NCI-H345 (cell line): ENCODE data around the gene LSM6.

Source experiments
- DNase-seq: peaks from one replicate; lab custom pipeline; 2025; lab: John Stamatoyannopoulos, UW

The LSM6 gene

DNA sequence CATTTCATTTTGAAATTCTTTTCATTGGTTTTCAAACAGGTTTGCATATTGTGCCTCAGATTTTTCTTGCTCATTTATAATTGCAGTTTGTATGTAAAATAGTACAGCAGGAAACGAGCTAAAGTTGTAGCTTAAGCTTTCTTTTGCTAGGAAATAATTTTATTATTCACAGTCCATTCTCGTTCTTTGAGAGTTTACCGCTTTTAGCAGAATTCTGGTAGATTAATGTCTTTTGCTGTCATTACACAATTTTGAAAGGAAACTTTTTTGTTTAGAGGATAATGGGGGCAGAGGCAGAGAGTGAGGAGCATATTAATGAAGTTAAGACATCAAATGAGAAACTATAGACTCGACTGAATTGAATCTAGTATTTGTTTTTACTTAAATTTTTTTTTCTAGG is 10.5 kb downstream of the LSM6 start:
- no peak for DNase-seq

DNA sequence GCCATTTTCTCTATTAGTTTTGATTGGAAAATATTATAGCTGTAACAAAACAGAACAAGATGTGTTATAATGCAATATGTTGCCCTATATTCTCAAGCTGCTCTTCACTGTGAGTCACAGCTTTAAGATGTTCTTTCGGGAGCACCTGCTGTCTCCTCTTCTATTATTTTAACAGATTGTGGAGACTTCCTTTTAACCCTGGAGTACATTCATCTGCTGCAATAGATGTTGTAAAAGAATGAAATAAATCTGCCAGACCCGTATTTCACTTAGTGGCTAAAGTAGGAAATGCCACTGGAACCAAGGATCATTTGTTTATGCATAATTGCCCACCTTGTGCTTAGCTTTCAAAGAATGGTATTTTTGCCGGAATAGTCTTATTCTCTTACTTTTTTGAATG is 11.1 kb downstream of the LSM6 start:
- DNase-seq, result no peak

DNA sequence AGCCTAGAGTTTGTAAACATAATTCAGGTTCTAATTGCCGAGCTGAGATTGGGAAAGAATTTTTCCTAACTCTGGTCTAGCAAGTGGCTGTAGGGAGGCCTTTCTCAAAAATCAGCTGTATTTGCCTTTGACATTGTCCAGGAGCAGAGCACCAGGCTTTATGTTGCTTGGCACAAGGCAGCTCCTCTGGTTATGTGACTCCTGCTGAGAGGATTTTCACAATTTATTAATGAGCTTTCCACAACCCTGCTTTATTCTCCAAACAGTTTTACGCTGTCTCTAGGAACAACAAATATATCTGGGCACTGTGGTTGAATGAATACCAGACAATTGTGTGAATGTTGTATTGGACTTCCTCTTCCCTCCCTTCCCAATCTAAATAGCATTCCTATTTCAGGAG is 14.9 kb downstream of the LSM6 start:
- DNase-seq, result no peak

DNA sequence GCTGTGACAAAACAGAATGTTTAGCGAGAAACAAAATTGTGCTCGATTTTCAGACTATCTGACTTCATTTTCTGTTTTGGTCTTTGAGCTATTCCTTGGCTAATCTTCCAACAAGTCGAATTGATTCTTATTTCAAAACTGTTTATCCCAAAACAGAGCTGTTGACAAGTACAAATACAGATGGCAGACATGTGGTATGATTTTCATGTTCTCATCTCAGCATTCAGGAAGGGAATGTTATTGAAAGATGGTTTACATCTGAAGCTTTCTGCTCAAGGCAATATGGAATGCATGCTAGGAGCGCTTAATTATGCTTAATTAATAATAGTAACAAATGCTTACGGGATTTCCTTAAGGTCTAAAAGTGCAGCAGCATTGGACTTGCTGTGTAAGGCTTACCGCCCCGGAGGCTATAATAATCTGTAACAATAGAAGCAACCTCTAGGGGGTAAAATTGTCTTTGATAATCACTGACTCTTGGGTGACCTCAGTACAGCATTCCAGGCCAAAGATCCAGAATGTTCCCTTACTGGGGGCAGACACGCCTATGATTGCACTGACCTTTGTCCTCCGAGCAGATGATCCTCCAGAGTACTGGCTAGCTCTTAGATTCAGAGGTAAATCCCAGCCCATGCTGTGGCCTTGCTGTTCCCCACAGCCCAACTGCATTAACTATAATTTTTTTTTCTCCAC is 16.4 kb downstream of the LSM6 start:
- no peak for DNase-seq

DNA sequence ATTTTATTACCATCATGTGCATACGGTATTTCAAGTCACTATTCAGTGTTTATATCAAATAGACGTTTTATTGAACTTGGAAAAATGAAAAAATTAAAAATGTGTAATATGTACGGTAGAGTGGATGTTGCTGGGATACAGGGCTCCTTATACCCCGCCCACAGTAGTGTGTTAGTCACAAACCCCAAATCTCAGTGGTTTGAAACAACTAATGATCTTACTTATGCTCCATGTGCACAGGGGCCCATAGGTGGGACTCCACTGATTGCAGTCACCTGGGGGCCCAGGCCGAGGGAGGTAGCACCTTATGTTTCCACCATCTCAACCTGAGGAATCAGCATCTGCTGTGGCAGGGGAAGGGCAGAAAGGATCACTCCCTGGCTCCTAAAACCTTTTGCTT is 18.1 kb downstream of the LSM6 start:
- DNase-seq, result no peak

DNA sequence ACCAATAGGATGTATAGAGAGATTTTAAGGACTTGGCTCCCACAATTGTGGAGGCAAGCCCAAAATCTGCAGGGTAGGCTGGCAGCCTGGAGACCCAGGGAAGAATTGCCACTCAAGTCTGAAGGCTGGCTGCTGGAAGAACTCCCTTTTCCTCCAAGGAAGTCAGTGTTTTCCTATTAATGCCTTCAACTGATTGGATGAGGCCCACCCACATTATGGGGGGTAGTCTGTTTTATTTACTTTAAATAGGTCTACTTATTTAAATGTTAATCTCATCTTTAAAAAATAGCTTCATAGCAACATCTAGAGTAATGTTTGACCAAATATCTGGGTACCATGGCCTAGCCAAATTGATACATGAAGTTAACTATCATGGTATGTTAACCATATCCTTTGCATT is 18.7 kb downstream of the LSM6 start:
- DNase-seq, result no peak

DNA sequence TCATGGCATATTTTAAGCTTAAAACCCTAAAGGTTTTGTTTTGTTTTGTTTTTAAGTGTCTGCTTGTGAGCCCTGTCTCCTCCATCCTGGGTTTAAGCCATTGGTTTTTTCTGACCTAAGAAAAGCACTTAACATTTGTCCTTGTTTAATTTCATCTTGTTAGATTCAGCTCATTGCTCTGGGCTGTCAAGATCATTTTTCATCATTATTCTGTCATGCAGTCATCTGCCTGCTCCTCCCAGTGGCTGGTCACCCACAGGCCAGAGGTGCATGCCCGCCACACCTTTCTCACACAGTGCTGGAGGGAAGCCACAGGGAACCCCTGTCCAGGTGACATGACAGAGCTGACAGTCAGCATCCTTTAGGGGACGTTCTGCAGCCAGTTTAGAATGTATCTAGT is 27.1 kb downstream of the LSM6 start:
- DNase-seq, result no peak

DNA sequence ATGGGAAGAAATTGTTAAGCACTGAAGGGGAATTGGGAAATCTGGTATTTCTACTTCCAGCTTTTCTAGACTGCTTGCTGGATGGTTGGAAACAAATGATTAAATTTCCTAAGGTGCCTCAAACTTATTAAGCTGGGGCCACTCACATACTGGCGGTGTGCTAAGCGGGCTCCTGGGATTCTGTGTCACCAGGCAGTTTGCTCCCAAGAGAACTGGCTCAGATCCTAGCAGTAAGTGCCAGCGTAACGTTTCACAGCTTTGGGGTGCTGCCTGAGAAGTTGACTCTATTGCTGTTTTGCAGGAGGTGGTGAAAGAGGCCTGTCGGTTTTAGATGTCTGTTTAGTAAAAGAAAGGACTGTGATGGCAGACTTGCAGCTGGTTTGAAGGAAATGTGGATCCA is 31.9 kb downstream of the LSM6 start:
- no peak for DNase-seq

DNA sequence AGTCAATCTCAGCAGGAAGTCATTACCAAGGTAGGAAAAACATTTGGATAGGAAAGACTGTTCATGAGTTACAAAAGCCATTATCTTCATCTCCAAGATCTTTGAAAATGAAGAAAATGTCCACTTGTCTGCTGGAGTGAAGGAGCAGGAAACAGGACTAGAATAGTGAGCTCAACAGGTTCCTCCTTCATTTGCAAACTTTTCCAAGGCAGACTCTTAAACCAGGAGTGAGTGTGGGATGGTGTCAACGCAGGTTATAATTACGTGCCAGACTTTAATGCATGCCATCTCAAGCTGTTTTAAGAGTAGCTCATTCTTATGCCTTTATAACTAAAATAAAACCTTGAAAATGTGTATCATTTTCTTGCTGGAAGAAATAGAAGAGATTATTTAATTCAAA is 35.4 kb downstream of the LSM6 start:
- no peak for DNase-seq

DNA sequence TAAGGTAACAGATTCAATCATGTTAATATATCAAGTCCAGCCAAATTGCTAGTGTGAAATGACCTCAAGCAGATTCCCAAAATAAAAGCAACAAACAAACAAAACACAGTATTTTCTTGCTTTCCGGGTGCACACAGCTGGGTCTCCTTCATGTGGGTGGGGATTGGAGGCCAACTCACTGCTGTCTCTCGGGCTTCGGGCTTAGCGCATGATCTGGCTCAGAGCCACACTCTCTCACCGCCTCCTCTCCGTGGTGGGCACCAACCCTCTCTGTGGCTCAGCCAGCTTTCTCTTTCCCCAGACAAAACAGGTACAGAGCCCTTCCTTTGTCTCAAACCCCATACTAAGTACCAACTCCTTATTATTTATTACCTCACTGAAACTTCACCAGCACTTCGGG is 35.9 kb downstream of the LSM6 start:
- DNase-seq, result no peak

DNA sequence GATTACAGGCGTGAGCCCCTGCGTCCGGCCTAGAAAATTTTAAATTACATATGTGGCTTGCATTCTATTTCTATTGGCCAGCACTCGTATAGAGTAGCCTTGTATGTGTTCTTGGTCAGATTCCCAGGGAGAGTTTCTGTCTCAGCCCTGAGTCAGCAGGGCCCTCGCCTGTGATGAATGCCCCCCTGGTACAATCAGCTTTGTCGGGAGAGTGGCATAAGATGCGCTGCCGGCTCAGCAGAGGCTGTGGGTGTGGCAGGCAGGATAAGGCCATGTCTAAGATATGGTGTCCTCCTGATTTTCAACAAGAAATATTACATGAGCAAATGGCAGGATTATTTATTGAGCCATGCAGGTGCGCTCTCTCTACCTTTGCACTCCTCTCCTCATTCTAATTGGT is 37.3 kb downstream of the LSM6 start:
- no peak for DNase-seq

DNA sequence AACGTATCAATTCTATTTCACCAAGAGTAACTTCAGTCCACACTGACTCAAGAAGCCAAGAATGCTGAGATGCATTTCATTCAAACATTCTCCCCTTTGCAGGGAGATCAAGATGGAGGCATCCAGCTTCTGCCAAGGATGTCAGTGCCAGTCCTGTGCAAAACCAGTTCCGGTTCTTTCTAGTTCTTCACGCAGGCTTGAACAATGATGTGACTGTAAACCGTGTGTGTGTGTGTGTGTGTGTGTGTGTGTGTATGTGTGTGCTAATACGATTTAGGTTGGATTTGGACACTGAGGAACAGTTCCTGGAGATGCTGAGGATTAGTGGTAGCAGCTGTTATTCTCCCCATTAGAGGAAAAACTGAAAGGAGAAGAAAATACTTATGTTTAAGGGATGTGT is 38.7 kb downstream of the LSM6 start, which contains the start of gene REELD1:
TSS of gene REELD1 (plus strand) at position 301 of the 400 bp plus-strand sequence. CDS start 2,415 bp downstream, outside the sequence.
- no peak for DNase-seq

DNA sequence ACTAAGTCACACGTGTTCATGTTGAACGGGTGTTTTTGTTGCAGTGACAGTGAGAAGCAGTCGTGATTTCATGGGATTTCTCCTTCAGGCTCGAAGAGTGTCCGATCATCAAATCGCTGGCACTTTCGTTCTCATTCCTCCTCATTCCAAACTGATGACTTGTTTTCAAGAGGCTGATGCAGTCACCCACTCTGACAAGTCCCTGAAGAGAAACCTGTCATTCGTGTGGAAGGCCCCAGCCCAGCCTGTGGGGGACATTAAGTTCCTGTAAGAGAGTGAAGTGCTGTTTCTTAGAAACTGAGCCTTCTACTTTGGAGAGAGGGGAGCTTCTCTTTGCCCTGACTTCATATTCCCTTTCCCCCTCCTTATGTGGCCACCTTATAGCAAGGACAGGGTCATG is 46.8 kb downstream of the LSM6 start:
- DNase-seq, result no peak

DNA sequence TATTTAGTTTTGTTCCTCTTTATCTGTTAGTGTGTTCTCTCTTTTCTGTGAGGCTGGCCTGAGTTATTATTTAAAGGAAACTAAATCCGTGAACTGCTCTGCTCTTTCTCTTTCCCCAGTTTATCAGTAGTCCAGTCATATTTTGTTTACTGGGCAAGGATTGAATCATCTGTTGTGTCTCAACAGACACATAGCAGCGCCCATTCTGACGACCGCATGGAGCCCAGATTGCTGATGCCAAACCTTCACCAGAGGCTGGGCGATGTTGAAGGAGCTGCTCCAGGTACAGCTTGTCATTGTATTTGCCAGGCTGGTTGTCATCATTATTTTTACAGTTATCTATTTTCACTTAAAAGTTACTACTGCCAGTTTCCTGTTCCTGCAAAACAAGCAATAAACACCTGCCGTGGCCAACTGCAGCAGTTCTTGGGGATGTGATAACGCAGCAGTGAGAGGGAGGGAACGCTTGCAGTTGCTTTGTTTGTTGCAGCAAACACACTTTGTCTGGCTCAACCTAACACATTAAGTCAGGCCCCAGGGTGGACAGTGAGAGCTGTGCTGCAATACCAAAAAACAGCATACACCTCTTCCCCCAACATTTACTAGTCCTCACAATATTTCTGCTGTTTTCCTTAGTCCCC is 48.9 kb downstream of the LSM6 start:
- DNase-seq, result no peak

DNA sequence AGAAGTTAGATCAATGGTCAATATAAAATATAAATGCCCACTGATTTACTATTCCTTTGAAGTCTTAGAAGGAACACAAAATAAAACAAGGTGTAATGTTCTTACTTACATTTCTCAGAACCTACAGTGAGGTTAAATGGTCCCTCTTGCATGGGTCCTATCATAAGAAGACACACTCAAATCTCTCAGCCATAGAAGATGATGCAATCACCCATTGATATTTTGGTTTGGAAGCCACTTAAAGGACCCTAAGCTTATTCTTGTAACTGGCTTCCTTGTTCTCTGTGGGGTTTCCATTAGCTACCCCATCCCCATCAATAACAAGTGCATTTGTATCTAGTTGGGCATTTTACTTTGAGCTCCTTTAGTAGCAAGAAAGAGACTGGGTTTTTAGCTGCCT is 53.9 kb downstream of the LSM6 start:
- DNase-seq, result no peak

DNA sequence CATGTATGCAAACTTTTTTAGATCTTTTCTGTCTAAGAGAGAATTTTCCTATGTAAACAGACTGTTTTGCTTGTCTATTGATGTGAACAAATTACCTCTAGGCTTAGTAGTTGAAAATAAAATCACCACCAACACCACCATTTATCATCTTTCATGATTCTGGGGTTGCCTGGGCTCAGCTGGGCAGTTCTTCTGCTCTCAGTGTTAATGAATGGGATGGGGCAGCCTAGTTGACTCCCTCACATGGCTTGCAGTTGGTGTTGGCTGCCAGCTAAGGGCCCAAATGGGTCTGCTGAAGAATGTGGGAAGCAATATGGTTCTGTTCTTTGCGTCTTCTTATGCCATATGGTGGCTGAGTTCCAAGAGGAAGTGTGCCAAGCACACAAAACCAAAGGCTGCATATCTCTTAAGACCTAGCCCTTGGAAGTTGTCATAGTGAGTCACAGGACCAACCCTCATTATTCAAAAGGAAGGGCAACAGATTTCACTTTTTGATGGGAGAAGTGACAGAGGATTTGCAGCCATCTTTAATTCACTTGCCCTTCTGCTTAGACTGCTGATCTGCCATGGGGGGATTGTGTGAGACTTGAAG is 56.7 kb downstream of the LSM6 start:
- no peak for DNase-seq

DNA sequence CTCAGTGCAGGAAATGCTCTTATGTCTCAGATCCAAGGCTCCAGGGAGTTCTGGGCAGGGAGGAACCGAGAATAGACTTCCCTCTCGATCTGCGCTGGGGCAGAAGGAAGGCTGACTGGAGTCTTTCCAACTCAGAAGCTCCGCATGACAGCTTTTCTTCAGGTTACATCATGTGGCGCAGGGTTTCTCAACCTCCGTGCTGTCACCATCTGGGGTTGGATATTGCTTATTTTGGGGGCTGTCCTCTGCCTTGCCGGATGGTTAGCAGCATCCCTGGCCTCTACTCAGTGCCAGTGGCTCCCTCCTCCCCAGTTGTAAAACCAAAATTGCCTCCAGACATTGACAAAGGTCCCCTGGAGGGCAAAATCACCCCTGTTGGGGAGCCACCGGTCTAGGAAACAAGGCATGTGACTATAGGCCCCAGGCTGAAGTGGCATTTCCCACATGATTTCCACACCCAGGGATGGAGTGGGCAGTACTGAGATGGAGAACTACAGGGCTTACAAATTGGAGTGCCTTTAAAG is 60.2 kb downstream of the LSM6 start:
- DNase-seq, result no peak

DNA sequence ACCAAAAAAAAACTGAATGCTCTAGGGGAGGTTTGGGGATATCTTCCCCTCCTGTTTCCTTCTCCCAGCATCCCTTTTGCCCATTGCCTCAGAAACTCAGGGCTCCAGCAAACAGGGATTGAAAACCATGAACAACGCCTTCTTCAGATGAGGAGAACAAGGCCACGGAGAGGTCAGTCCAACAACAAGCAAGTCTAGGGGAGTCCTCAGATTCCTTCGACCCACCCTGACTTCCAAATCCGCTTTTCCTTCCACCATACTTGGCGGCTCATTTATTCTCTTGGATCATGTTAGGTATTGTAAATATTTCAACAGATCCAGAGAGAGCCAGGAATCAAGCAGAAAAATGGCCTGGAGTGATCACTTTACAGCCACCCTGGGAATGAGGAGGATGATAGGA is 60.7 kb downstream of the LSM6 start:
- no peak for DNase-seq

DNA sequence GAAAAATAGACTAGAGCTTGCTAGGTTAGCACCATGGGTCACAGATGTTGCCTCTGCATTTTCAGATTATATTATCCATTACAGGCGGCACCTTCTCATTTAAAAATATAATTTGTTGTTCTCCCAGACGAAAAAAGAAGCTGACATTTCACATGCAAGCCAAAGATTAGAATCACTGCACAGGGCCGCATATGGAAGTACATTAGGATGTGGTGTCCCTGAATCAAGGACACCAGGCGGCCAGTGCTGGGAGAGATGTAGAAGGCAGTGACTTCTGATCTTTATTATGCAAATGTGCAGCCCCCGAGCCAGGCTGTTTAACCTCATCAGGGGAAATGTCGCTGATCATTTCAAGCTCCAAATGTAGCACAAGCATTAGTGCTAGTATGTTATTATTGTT is 61.6 kb downstream of the LSM6 start:
- DNase-seq, result no peak

DNA sequence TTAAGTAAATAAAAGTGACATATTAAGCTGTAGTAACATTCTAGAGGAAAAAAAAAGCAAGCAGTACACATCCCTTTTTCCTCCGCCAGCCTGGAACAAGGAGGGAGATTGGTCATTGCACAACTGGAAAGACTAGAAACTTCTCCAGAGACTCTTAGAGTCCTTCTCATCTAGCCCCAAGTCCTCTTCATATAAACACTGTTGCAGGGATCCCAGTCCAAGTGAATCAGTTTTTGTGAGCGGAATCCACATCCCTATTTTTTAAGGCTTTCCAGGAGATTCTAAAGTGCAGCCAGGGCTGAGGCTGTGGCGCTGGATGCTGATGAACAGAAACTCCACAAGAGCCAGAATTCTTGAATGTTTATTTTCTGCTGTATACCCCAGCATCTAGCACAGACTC is 62.6 kb downstream of the LSM6 start:
- DNase-seq, result no peak
